Natural killer cell treated with Interleukin-12 subunit alpha and Interleukin-12 subunit beta and Interleukin-15 and Interleukin-18, amount 100 ng/mL, for 72 hours (primary cell): ENCODE measurements around the gene NODAL. TPM values are rescaled to one million over a fixed set of nuclear protein-coding genes. Genes with fewer than 3 reads are reported as not detected.
A peak's percentile ranks its signal among the peaks of the same experiment; 100 is the strongest.

Experiments
- ATAC-seq, 2 donors: fragments of 150-1000 bp; cut with Tn5 transposase in 1 of 2; sonication (Bioruptor Pico), chemical (Tn5 transposase) in 1 of 2; 2 replicates each; pipeline ENCODE4 v1.10.0; 2021
- DNase-seq: peaks from one replicate; pipeline ENCODE4 v3.0.0; 2022; ENCODE audit warnings: low spot score
- H3K27ac Mint-ChIP-seq, 2 donors: 1 replicate in 1 of 2; 2 replicates in 1 of 2; pipeline ENCODE4 v1.8.0; 2022; ENCODE audit warnings: mixed read lengths in 2 of 2, mild to moderate bottlenecking in 1 of 2, moderate library complexity in 1 of 2
- H3K27me3 Mint-ChIP-seq, 2 donors: 1 replicate in 1 of 2; 2 replicates in 1 of 2; pipeline ENCODE4 v1.8.0; 2022; ENCODE audit warnings: mixed read lengths in 2 of 2
- H3K36me3 Mint-ChIP-seq: one replicate; pipeline ENCODE4 v1.8.0; 2022; ENCODE audit warnings: mixed read lengths
- H3K4me1 Mint-ChIP-seq, 2 donors: 1 replicate in 1 of 2; 2 replicates in 1 of 2; pipeline ENCODE4 v1.8.0; 2022; ENCODE audit warnings: low read depth in 2 of 2, mixed read lengths in 2 of 2, mild to moderate bottlenecking in 1 of 2
- H3K4me3 Mint-ChIP-seq: one replicate; pipeline ENCODE4 v1.8.0; 2022; ENCODE audit warnings: mixed read lengths
- H3K9me3 Mint-ChIP-seq: 2 replicates; pipeline ENCODE4 v1.8.0; 2022; ENCODE audit warnings: mixed read lengths
- total RNA-seq, 2 donors: library from RNA; stranded (reverse); gene quantifications; one replicate each; pipeline ENCODE4 v1.2.3, GENCODE V29; 2022

The NODAL gene
- total RNA-seq, 2 donors from 2014 or later = not detected

- H3K4me3 Mint-ChIP-seq = no peak overlapping the region
- H3K27me3 Mint-ChIP-seq = no peaks in the 10 kb centered on the region
- H3K9me3 Mint-ChIP-seq = no peaks in the 10 kb centered on the region
- H3K36me3 Mint-ChIP-seq = no peaks in the 10 kb centered on the region
- peaks cover 6 to 11% of the 10 kb centered on the region in 2 donors for H3K4me1 Mint-ChIP-seq
- ATAC-seq (no peak), DNase-seq (no peak)
- H3K27ac Mint-ChIP-seq = no peak overlapping the region
Measured at GRCh38 chr10:70433581-70434280, 7.8 kb downstream of the NODAL start.

DNA sequence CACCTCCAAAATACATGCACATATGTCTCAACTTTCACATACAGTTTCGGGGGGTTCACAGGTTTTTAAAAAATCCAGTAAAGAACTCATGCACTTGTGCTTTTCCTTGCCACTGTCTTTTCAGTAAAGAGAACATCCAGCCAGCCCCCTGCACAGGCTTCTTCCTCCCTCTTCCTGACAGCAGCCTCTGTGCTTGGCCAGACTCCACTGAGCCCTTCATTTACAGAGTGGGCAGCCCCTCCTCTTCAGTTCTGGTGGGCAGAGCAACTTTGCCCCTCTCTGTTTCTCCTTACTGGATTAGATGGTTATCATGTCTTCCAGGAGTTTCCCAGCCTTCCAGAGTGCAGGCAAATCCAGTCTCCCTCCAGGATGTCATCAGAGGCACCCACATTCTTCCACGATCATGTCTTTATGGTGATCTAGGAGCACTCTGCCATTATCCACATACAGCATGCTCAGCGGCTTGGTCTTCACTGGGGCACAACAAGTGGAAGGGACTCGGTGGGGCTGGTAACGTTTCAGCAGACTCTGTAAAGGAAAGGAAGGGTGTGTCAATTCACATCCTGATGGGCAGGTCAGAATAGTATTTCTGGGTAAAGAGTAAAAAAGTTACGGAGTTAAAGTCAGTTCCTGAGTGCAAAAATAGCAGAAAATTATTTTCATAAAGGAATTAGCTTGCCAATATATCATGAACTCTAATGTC lies 8.8 kb downstream of the NODAL start:
- DNase-seq = no peak

GRCh38 chr10:70432101-70432500 lies 9.4 kb downstream of the NODAL start:
- Mint-ChIP-seq H3K27me3 (no peaks in the 10 kb centered on the region), H3K4me3 (no peak overlapping the region), H3K4me1 (peaks cover 6 to 11% of the 10 kb centered on the region in 2 donors), H3K36me3 (peaks cover 5% of the 10 kb centered on the region), H3K27ac (no peak overlapping the region), H3K9me3 (no peaks in the 10 kb centered on the region)
- ATAC-seq (no peak), DNase-seq (no peak)

More for the DNA sequence above, 8.8 kb downstream of the NODAL start:
- Mint-ChIP-seq H3K4me1 (peaks cover 6 to 11% of the 10 kb centered on the region in 2 donors), H3K27ac (peak overlapping the region in 1 of 2 donors; percentile 58), H3K9me3 (no peaks in the 10 kb centered on the region), H3K27me3 (no peaks in the 10 kb centered on the region), H3K36me3 (peaks cover 5% of the 10 kb centered on the region), H3K4me3 (no peak overlapping the region)
- ATAC-seq = no peak

DNA sequence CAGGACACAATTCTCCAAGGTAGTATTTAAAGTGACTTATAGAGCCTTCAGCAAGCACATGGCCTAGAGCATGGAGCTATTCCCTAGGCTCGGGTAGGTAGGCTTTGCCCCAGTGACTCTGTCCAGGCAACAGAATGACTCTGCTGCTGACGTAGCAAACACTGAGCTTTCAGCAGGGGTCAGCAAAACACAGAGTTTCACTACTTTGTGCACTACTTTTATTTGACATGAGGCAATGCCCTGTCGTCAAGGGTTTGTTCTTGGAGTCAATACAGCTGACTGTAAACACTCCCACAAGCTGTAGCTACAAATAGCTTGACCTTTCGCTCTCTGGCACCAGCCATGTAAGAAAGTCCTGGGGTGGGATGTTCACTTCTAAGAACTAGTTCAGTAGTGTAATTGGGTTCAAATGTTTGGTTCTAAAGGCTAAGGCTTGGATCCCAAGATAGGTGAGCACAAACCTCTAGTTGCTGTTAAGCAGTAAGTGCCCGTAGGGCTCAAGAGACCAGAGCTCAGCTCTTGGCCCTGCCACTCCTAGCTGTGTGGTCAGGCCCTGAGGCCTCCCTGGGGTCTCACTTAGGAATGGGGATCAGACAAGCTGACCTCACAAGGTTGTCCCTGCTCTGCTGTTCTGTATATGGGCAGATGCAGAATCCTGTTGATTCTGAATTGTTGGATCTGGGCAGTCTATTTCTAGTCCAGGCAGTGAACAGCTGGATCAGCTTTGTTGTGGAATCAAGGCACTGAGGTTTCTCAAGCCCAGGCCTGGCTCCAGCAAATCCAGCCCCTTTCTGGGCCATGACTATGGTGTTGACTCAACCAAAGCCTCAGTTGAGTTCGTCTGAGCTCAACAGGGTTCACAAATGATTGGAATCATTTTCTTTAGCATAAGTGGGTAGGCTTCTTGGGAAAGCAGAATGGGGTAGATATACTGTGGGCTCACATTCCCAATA lies 10.7 kb downstream of the NODAL start:
- no peaks in the 10 kb centered on the region for H3K27me3 Mint-ChIP-seq
- ATAC-seq = no peak
- H3K36me3 Mint-ChIP-seq = peaks cover 5% of the 10 kb centered on the region

GRCh38 chr10:70426823-70427222 lies 14.7 kb downstream of the NODAL start:
- Mint-ChIP-seq H3K27ac (no peak overlapping the region), H3K36me3 (peaks cover 28% of the 10 kb centered on the region), H3K9me3 (no peaks in the 10 kb centered on the region), H3K4me1 (peaks cover 0 to 1% of the 10 kb centered on the region in 2 donors), H3K4me3 (no peak overlapping the region), H3K27me3 (no peaks in the 10 kb centered on the region)
- DNase-seq = no peak
- no peak for ATAC-seq

More for the DNA sequence above, 10.7 kb downstream of the NODAL start:
- Mint-ChIP-seq H3K4me3 (no peak overlapping the region), H3K9me3 (no peaks in the 10 kb centered on the region), H3K27ac (no peak overlapping the region), H3K4me1 (peaks cover 6 to 11% of the 10 kb centered on the region in 2 donors)
- no peak for DNase-seq

- peaks cover 28% of the 10 kb centered on the region for H3K36me3 Mint-ChIP-seq
- no peak for DNase-seq
- H3K4me1 Mint-ChIP-seq = no peaks in the 10 kb centered on the region
- ATAC-seq = no peak
- no peak overlapping the region for H3K27ac Mint-ChIP-seq
- H3K9me3 Mint-ChIP-seq = no peaks in the 10 kb centered on the region
- H3K4me3 Mint-ChIP-seq = no peak overlapping the region
- H3K27me3 Mint-ChIP-seq = no peaks in the 10 kb centered on the region
Measured at GRCh38 chr10:70425096-70425495, 16.4 kb downstream of the NODAL start.

- ATAC-seq (no peak), DNase-seq (no peak)
- peaks cover 33% of the 10 kb centered on the region for H3K36me3 Mint-ChIP-seq
- H3K4me3 Mint-ChIP-seq = no peak overlapping the region
- H3K27ac Mint-ChIP-seq = no peak overlapping the region
- H3K9me3 Mint-ChIP-seq = no peaks in the 10 kb centered on the region
- no peaks in the 10 kb centered on the region for H3K4me1 Mint-ChIP-seq
- no peaks in the 10 kb centered on the region for H3K27me3 Mint-ChIP-seq
Measured at GRCh38 chr10:70424320-70424719, 17.2 kb downstream of the NODAL start.

DNA sequence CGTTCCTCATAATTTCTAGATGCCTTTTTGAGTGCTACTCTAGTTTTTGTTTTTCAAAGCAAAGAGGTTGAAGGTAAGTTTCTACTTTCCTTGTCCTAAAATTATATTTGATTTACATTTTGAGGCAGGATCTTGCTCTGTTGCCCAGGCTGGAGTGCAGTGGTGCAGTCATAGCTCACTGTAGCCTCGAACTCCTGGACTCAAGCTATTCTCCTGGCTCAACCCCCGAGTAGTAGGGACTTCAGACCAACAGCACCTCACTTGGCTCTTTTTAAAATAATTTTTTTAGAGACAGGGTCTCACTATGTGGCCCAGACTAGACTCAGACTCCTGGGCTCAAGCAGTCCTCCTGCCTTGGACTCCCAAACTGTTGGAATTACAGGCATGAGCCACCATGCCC lies 22.8 kb downstream of the NODAL start:
- H3K4me3 Mint-ChIP-seq = no peak overlapping the region
- no peaks in the 10 kb centered on the region for H3K27me3 Mint-ChIP-seq
- H3K36me3 Mint-ChIP-seq = peaks cover 23% of the 10 kb centered on the region
- no peak for ATAC-seq
- H3K9me3 Mint-ChIP-seq = no peaks in the 10 kb centered on the region
- H3K4me1 Mint-ChIP-seq = peaks cover 25 to 26% of the 10 kb centered on the region in 2 donors
- DNase-seq = no peak
- no peak overlapping the region for H3K27ac Mint-ChIP-seq

GRCh38 chr10:70418229-70418628 lies 23.3 kb downstream of the NODAL start:
- no peak overlapping the region for H3K4me3 Mint-ChIP-seq
- H3K27ac Mint-ChIP-seq = peak overlapping the region in 1 of 2 donors; percentile 46

DNA sequence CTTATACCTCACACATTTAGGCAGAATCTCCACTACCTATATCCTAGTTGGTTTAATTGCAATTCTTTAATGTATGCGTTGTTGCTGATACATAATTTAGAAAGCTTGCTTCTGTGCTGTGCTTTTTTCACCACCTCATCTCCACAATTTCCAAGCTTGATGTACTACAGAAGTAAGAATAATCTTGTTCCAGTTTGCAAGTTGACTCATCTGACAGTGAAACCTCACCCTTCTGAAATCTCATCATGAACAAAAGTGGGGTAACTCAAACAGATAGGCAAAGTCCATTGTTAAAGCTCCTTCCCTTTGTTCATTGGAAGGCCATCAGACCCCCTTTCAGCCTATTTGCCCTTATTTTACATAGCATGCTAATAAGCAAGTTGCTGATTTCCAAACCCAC lies 23.9 kb downstream of the NODAL start:
- H3K4me3 Mint-ChIP-seq = peak overlapping the region; percentile 13
- H3K4me1 Mint-ChIP-seq = peaks cover 29 to 33% of the 10 kb centered on the region in 2 donors
- peak overlapping the region; percentile 29 to 46 for H3K27ac Mint-ChIP-seq
- H3K36me3 Mint-ChIP-seq = peaks cover 12% of the 10 kb centered on the region
- DNase-seq (no peak), ATAC-seq (no peak)
- H3K27me3 Mint-ChIP-seq = no peaks in the 10 kb centered on the region
- H3K9me3 Mint-ChIP-seq = no peaks in the 10 kb centered on the region

More at GRCh38 chr10:70418229-70418628, 23.3 kb downstream of the NODAL start:
- DNase-seq (no peak), ATAC-seq (no peak)
- Mint-ChIP-seq H3K4me1 (peaks cover 26 to 27% of the 10 kb centered on the region in 2 donors), H3K9me3 (no peaks in the 10 kb centered on the region), H3K36me3 (peaks cover 19% of the 10 kb centered on the region), H3K27me3 (no peaks in the 10 kb centered on the region)

DNA sequence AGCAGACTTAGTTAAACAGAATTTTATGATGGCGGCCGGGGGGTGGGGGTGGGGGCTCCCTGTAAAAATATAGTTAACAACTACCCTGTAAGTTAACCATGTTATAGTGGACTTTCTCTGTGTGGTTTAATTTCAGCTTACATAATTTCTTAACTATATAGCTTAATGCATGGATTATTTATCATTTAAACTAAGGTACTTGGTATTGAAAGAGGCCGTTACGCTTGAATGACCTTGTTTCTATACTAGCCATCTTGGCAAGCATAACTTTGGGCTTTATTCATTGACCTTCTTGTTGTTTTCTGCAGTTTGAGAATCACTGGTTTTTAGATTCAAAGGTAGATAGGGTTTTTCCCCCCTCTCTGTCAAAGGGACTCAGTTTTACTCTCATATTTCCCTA lies 29.1 kb downstream of the NODAL start:
- Mint-ChIP-seq H3K36me3 (peaks cover 6% of the 10 kb centered on the region), H3K4me1 (peaks cover 42 to 61% of the 10 kb centered on the region in 2 donors), H3K27me3 (no peaks in the 10 kb centered on the region), H3K27ac (peak overlapping the region in 1 of 2 donors; percentile 40), H3K9me3 (no peaks in the 10 kb centered on the region), H3K4me3 (no peak overlapping the region)
- ATAC-seq (no peak), DNase-seq (no peak)

DNA sequence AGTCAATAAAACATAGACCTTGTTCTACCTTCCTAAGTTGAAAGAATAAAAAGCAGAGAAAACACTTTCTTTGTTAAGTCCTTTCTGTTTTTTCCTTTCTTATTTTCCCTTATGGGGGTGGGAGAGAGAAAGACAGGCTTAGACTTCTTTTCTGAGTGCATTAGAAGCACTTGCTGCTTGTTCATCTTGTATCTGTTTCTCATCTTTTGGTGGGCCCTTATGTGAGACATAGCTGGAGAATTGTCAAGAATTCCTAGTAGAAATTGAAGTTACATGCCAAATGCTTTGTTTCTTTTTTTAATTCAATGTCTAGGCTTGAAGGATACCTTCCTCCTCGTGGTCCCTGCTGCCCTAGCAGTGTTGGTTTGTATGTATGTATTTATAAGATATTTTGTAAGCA lies 30.9 kb downstream of the NODAL start:
- peaks cover 47 to 65% of the 10 kb centered on the region in 2 donors for H3K4me1 Mint-ChIP-seq
- no peaks in the 10 kb centered on the region for H3K9me3 Mint-ChIP-seq
- no peaks in the 10 kb centered on the region for H3K27me3 Mint-ChIP-seq
- DNase-seq (no peak), ATAC-seq (no peak)
- H3K4me3 Mint-ChIP-seq = no peak overlapping the region
- peaks cover 6% of the 10 kb centered on the region for H3K36me3 Mint-ChIP-seq
- no peak overlapping the region for H3K27ac Mint-ChIP-seq

- no peak for ATAC-seq
- Mint-ChIP-seq H3K4me3 (no peak overlapping the region), H3K36me3 (peaks cover 6% of the 10 kb centered on the region), H3K27me3 (no peaks in the 10 kb centered on the region), H3K27ac (no peak overlapping the region), H3K9me3 (no peaks in the 10 kb centered on the region), H3K4me1 (peaks cover 49 to 66% of the 10 kb centered on the region in 2 donors)
- no peak for DNase-seq
Measured at GRCh38 chr10:70409772-70410171, 31.7 kb downstream of the NODAL start.
